Astrocyte of the cerebellum (primary cell): ENCODE results near the gene RBM44.
"Not testable (repeated sequence)": the region's sequence is repeated elsewhere in the genome, so short reads cannot be mapped to it uniquely, and the experiment has no call there.

Experiments
- DNase-seq: peaks from one replicate; pipeline ENCODE4 v3.0.0-alpha.2; 2011; ENCODE audit warnings: low read depth
- H3K4me3 ChIP-seq: 2 replicates; pipeline ENCODE4 v1.5.1; 2011; ENCODE audit warnings: mild to moderate bottlenecking, low read depth, low read length, moderate library complexity
- CTCF ChIP-seq: IDR thresholded peaks from 2 replicates; pipeline ENCODE4 v1.5.1; 2012; ENCODE audit warnings: low read length, low read depth, moderate library complexity, mild to moderate bottlenecking; ENCODE audit errors: missing control alignments
- in situ Hi-C: cut with HindIII; loops from 2 replicates; pipeline ENCODE4 v1.10.0; 2017; ENCODE audit warnings: low sequenced_read_pairs

RBM44 gene

GRCh38 chr2:237841051-237841450 is 42.5 kb downstream of the RBM44 start:
- in situ Hi-C loops = no loop called here
- no peak for DNase-seq
- TF ChIP-seq CTCF = no peak
- no peak overlapping the region for H3K4me3 ChIP-seq

- H3K4me3 ChIP-seq, in situ Hi-C loops, DNase-seq: not testable (repeated sequence)
Measured at GRCh38 chr2:237848940-237849339, 50.4 kb downstream of the RBM44 start.

- in situ Hi-C loops = no loop called here
- H3K4me3 ChIP-seq = no peak overlapping the region
- DNase-seq = no peak
- no peak for TF ChIP-seq CTCF
Measured at GRCh38 chr2:237854295-237854694, 55.7 kb downstream of the RBM44 start.

GRCh38 chr2:237857791-237858190 is 59.2 kb downstream of the RBM44 start:
- no peak for DNase-seq
- H3K4me3 ChIP-seq = no peak overlapping the region
- TF ChIP-seq CTCF = no peak
- in situ Hi-C loops = no loop called here

- in situ Hi-C loops = no loop called here
- H3K4me3 ChIP-seq = no peak overlapping the region
- TF ChIP-seq CTCF = peak; percentile 93
- peak; percentile 79 for DNase-seq
Measured at GRCh38 chr2:237858294-237859081, 59.9 kb downstream of the RBM44 start.

GRCh38 chr2:237859082-237859433 is 60.5 kb downstream of the RBM44 start:
- in situ Hi-C loops = no loop called here
- TF ChIP-seq CTCF = no peak
- no peak for DNase-seq
- peak overlapping the region; percentile 37 for H3K4me3 ChIP-seq

- TF ChIP-seq CTCF = no peak
- in situ Hi-C loops = no loop called here
- H3K4me3 ChIP-seq = peak within 1 kb of the TSS; percentile 37
- DNase-seq = no peak
Measured at GRCh38 chr2:237859533-237860272, 61.1 kb downstream of the RBM44 start, which contains the start of gene RAMP1. Gene RAMP1, plus strand, starts transcription at chr2:237859623. Its CDS starts 53 bp downstream, at chr2:237859676.
